Peyer's patch (tissue), 4 donors: Measurements from ENCODE around the gene GPC2. TPM values are rescaled to one million over a fixed set of nuclear protein-coding genes. Genes with fewer than 3 reads are reported as not detected.
"Not testable (repeated sequence)": the region's sequence is repeated elsewhere in the genome, so short reads cannot be mapped to it uniquely, and the experiment has no call there.

Source experiments
- DNase-seq, 3 donors: peaks; one replicate each; pipeline ENCODE4 v3.0.0-alpha.2; 2017 to 2019
- H3K27ac ChIP-seq, 4 donors: fragments of 200-600 bp; sonication (generic); one replicate each; pipeline ENCODE4 v1.5.1; 2016 to 2019
- H3K27me3 ChIP-seq, 2 donors: fragments of 200-600 bp; sonication (generic); one replicate each; pipeline ENCODE4 v1.5.1; 2019
- H3K36me3 ChIP-seq, 3 donors: fragments of 200-600 bp; sonication (generic); one replicate each; pipeline ENCODE4 v1.5.1; 2016 to 2019
- H3K4me1 ChIP-seq, 4 donors: fragments of 200-600 bp; sonication (generic); one replicate each; pipeline ENCODE4 v1.5.1; 2016 to 2019
- H3K4me3 ChIP-seq, 4 donors: fragments of 200-600 bp; sonication (generic); 1 replicate in 3 of 4; 2 replicates in 1 of 4; pipeline ENCODE4 v1.5.1; 2016 to 2019; ENCODE audit warnings: mild to moderate bottlenecking in 1 of 4
- H3K9me3 ChIP-seq, 4 donors: fragments of 200-600 bp; sonication (generic); one replicate each; pipeline ENCODE4 v1.5.1; 2016 to 2019; ENCODE audit warnings: mild to moderate bottlenecking in 1 of 4
- CTCF ChIP-seq, 6 experiments: fragments of 450-650 bp in 4 of 6; fragments of 200-600 bp in 2 of 6; sonication (generic) in 1 of 6; IDR thresholded peaks; one replicate each; pipeline ENCODE4 v1.5.1; 2017 to 2019; ENCODE audit warnings: antibody characterized with exemption in 6 of 6, mild to moderate bottlenecking in 3 of 6, moderate library complexity in 1 of 6
- POLR2A ChIP-seq, 2 donors: fragments of 450-650 bp; IDR thresholded peaks; one replicate each; pipeline ENCODE4 v1.5.1; 2017; ENCODE audit warnings: antibody characterized with exemption in 2 of 2, mild to moderate bottlenecking in 2 of 2, moderate library complexity in 2 of 2
- total RNA-seq, 4 donors: library from RNA; depleted of rRNA; stranded (reverse); fragments of >200 nt; gene quantifications; one replicate each; pipeline ENCODE4 v1.1.0, GENCODE V29; 2016

GPC2 gene
- total RNA-seq, 4 donors from 2014 or later = 3.8 to 16.5 (median 6.7) TPM; not detected in 1

GRCh38 chr7:100189061-100189460, 11.9 kb upstream of the GPC2 start:
- Histone ChIP-seq H3K9me3 (no peaks in the 10 kb centered on the region), H3K36me3 (no peaks in the 10 kb centered on the region), H3K4me1 (no peaks in the 10 kb centered on the region), H3K27ac (no peak overlapping the region), H3K4me3 (no peak overlapping the region), H3K27me3 (no peaks in the 10 kb centered on the region)
- no peak for TF ChIP-seq CTCF (IDR thresholded peaks at IDR 0.05)
- TF ChIP-seq POLR2A (IDR thresholded peaks at IDR 0.05) = no peak
- no peak for DNase-seq

- H3K36me3 ChIP-seq = no peaks in the 10 kb centered on the region
- TF ChIP-seq CTCF (IDR thresholded peaks at IDR 0.05) (no peak), POLR2A (IDR thresholded peaks at IDR 0.05) (no peak)
- no peak overlapping the region for H3K4me3 ChIP-seq
- no peaks in the 10 kb centered on the region for H3K27me3 ChIP-seq
- no peaks in the 10 kb centered on the region for H3K4me1 ChIP-seq
- no peak for DNase-seq
- no peaks in the 10 kb centered on the region for H3K9me3 ChIP-seq
- no peak overlapping the region for H3K27ac ChIP-seq
These were observed 8.5 kb upstream of the GPC2 start for GRCh38 chr7:100185726-100186125.

GRCh38 chr7:100183090-100183489, 5.9 kb upstream of the GPC2 start:
- not testable (repeated sequence) for H3K9me3 ChIP-seq, DNase-seq, H3K27ac ChIP-seq, H3K36me3 ChIP-seq, H3K4me3 ChIP-seq, H3K4me1 ChIP-seq, H3K27me3 ChIP-seq

- not testable (repeated sequence) for H3K27ac ChIP-seq, H3K27me3 ChIP-seq, DNase-seq, H3K36me3 ChIP-seq, H3K4me3 ChIP-seq, H3K4me1 ChIP-seq, H3K9me3 ChIP-seq
These were observed 5.4 kb upstream of the GPC2 start for GRCh38 chr7:100182616-100183015.

GRCh38 chr7:100180084-100180483, 2.9 kb upstream of the GPC2 start:
- not testable (repeated sequence) for H3K36me3 ChIP-seq, DNase-seq, H3K4me3 ChIP-seq, H3K27me3 ChIP-seq, H3K27ac ChIP-seq, H3K9me3 ChIP-seq
- H3K4me1 ChIP-seq = peaks cover 0 to 14% (median 8%) of the 10 kb centered on the region in 4 donors

- no peaks in the 10 kb centered on the region for H3K27me3 ChIP-seq
- no peaks in the 10 kb centered on the region for H3K9me3 ChIP-seq
- H3K27ac ChIP-seq = peak overlapping the region in 1 of 4 donors; percentile 65
- H3K4me1 ChIP-seq = peaks cover 0 to 22% (median 12%) of the 10 kb centered on the region in 4 donors
- no peaks in the 10 kb centered on the region for H3K36me3 ChIP-seq
- no peak for TF ChIP-seq POLR2A (IDR thresholded peaks at IDR 0.05)
- no peak for TF ChIP-seq CTCF (IDR thresholded peaks at IDR 0.05)
- DNase-seq = no peak
- H3K4me3 ChIP-seq = peak overlapping the region; percentile 35 to 56 (median 51)
These were observed 811 bp downstream of the GPC2 start for GRCh38 chr7:100176096-100177044.

- Histone ChIP-seq H3K27me3 (no peaks in the 10 kb centered on the region), H3K36me3 (no peaks in the 10 kb centered on the region), H3K9me3 (no peaks in the 10 kb centered on the region), H3K4me1 (peaks cover 0 to 27% (median 16%) of the 10 kb centered on the region in 4 donors), H3K4me3 (no peak overlapping the region), H3K27ac (no peak overlapping the region)
- no peak for DNase-seq
- TF ChIP-seq CTCF (IDR thresholded peaks at IDR 0.05) (no peak), POLR2A (IDR thresholded peaks at IDR 0.05) (no peak)
These were observed 1.8 kb downstream of the GPC2 start for GRCh38 chr7:100175296-100175935.
